ENCODE measurements around the gene CYP21A2.
"Not testable (repeated sequence)": the region's sequence is repeated elsewhere in the genome, so short reads cannot be mapped to it uniquely, and the experiment has no call there.

DNA sequence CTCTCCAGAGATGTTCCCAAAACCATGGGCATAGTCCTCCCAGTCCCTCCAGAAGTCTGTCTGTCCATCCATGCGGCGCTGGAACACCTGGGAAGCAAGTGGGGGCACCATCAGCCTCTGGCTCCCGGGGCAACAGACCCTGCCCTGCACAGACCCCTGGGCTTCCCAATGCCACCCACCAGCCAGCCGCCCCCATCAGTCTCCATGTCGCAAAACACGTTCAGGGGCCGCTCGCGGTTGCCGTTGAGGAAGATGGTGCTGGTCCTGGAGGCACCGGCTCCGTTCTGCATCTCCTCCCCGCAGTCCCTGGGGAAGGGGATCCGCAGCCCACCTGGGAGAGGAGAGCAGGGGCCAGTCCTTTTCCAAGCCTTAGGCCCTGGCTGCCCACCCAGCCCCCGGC lies 4.1 kb downstream of the CYP21A2 start:
- not testable (repeated sequence) for TF ChIP-seq EZH2 (IDR thresholded peaks at IDR 0.05; ENCODE audit: insufficient read depth, poor library complexity, severe bottlenecking); EZH2phosphoT487 (IDR thresholded peaks at IDR 0.05; ENCODE audit: insufficient read depth, low read depth)

Measured in GM23248 (cell line).